ENCODE results near the gene RD3L.

- no peak for TF ChIP-seq POLR2A (IDR thresholded peaks at IDR 0.05; ENCODE audit: extremely low read depth, insufficient read length)
- TF ChIP-seq, protein P1, sequence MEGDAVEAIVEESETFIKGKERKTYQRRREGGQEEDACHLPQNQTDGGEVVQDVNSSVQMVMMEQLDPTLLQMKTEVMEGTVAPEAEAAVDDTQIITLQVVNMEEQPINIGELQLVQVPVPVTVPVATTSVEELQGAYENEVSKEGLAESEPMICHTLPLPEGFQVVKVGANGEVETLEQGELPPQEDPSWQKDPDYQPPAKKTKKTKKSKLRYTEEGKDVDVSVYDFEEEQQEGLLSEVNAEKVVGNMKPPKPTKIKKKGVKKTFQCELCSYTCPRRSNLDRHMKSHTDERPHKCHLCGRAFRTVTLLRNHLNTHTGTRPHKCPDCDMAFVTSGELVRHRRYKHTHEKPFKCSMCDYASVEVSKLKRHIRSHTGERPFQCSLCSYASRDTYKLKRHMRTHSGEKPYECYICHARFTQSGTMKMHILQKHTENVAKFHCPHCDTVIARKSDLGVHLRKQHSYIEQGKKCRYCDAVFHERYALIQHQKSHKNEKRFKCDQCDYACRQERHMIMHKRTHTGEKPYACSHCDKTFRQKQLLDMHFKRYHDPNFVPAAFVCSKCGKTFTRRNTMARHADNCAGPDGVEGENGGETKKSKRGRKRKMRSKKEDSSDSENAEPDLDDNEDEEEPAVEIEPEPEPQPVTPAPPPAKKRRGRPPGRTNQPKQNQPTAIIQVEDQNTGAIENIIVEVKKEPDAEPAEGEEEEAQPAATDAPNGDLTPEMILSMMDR (IDR thresholded peaks at IDR 0.05; ENCODE audit: low read depth, low read length): no peak
- TF ChIP-seq MAX (IDR thresholded peaks at IDR 0.05; ENCODE audit: low read depth, low read length): no peak
- TF ChIP-seq MYC (IDR thresholded peaks at IDR 0.05; ENCODE audit: low read depth, low read length): no peak
Observed at GRCh38 chr14:103892247-103892646, 50.1 kb downstream of the RD3L start.
